Thoracic aorta (tissue), 2 donors: ENCODE data around the gene VAMP1. TPM values are rescaled to one million over a fixed set of nuclear protein-coding genes. Genes with fewer than 3 reads are reported as not detected.
"Not testable (repeated sequence)": the region's sequence is repeated elsewhere in the genome, so short reads cannot be mapped to it uniquely, and the experiment has no call there.

Experiments
- ATAC-seq: fragments of 150-250 bp; one replicate; pipeline ENCODE4 v1.8.0; 2017; ENCODE audit warnings: low read depth; ENCODE audit not compliant: insufficient number of reproducible peaks, low FRiP score
- DNase-seq: peaks from one replicate; pipeline ENCODE4 v3.0.0-alpha.2; 2020; ENCODE audit warnings: low spot score
- H3K27ac ChIP-seq, 2 donors: fragments of 200-600 bp; sonication (generic); 1 replicate in 1 of 2; 2 replicates in 1 of 2; pipeline ENCODE4 v1.5.1; 2016; ENCODE audit warnings: mild to moderate bottlenecking in 2 of 2, moderate library complexity in 2 of 2
- H3K27me3 ChIP-seq: fragments of 200-600 bp; sonication (generic); replicated peaks from 2 replicates; pipeline ENCODE4 v1.6.0; 2016; ENCODE audit warnings: mild to moderate bottlenecking; ENCODE audit not compliant: insufficient read depth
- H3K36me3 ChIP-seq: fragments of 200-600 bp; sonication (generic); one replicate; pipeline ENCODE4 v1.5.1; 2016
- H3K4me1 ChIP-seq, 2 donors: fragments of 200-600 bp; sonication (generic); 1 replicate in 1 of 2; 2 replicates in 1 of 2; pipeline versions ENCODE4 v1.5.1 to v1.6.0; 2016; ENCODE audit warnings: low read depth in 2 of 2, mild to moderate bottlenecking in 1 of 2; ENCODE audit not compliant: control insufficient read depth in 1 of 2
- H3K4me3 ChIP-seq: fragments of 200-600 bp; sonication (generic); 2 replicates; pipeline ENCODE4 v1.5.1; 2016; ENCODE audit warnings: mild to moderate bottlenecking
- H3K9me3 ChIP-seq: fragments of 200-600 bp; sonication (generic); 2 replicates; pipeline ENCODE4 v1.5.1; 2016
- total RNA-seq, 2 donors: library from RNA; depleted of rRNA; stranded (reverse); fragments of >200 nt; gene quantifications; one replicate each; pipeline versions ENCODE4 v1.1.0 to v1.2.3, GENCODE V29; 2016
- TF ChIP-seq, protein P1 (sequence below): fragments of 200-600 bp; sonication (generic); IDR thresholded peaks from one replicate; pipeline ENCODE4 v1.5.1; 2019; ENCODE audit warnings: antibody characterized with exemption

The VAMP1 gene
- total RNA-seq, 2 donors from 2014 or later, result 24.4 to 29.9 TPM

DNA sequence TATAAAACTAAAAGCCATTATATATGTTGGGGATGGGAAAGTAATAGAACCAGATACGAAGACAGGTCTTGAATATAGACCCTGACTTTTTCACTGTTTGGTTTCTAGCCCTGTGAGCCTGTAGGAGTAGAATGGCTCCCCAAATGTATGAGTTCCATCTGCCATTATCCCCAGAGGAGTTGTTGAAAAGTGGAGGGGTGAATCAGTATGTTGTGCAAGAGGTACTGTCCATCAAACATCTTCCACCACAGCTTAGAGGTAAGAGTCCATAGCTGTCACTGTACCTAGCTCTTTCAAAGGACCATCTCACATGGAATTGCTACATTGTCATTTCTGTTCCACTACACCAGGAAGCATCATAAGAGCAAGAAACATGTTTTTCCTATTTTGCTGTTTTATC is 24.5 kb upstream of the VAMP1 start:
- peaks cover 10% of the 10 kb centered on the region for H3K36me3 ChIP-seq

DNA sequence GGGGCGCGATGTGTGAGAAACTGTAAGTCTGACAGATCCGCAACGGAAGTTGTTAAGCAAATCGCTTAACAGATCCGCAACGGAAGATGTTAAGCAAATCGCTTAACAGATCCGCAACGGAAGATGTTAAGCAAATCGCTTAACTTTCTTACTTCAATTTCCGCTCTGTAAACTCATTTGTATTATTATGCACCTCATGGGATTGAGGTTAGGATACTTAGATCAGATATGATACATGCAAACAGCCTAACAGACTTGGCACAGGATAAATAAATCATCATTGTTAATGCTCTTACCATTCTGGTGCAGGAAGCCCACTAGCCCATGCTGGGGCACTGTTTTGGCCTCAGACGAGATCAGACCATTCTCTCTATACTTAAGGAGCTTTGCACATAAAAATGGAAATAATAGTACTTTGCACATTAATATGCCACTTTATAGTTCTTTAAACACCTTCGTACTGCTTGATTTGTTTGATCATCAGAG is 23.8 kb upstream of the VAMP1 start:
- ATAC-seq (no peak), DNase-seq (no peak)
- no peaks in the 10 kb centered on the region for H3K9me3 ChIP-seq
- no peaks in the 10 kb centered on the region for H3K27me3 ChIP-seq
- peaks cover 13 to 26% of the 10 kb centered on the region in 2 donors for H3K4me1 ChIP-seq
- H3K27ac ChIP-seq, result peak overlapping the region in 1 of 2 donors; percentile 35
- H3K36me3 ChIP-seq, result peaks cover 3% of the 10 kb centered on the region
- peak overlapping the region; percentile 82 for H3K4me3 ChIP-seq
- TF ChIP-seq, protein P1, sequence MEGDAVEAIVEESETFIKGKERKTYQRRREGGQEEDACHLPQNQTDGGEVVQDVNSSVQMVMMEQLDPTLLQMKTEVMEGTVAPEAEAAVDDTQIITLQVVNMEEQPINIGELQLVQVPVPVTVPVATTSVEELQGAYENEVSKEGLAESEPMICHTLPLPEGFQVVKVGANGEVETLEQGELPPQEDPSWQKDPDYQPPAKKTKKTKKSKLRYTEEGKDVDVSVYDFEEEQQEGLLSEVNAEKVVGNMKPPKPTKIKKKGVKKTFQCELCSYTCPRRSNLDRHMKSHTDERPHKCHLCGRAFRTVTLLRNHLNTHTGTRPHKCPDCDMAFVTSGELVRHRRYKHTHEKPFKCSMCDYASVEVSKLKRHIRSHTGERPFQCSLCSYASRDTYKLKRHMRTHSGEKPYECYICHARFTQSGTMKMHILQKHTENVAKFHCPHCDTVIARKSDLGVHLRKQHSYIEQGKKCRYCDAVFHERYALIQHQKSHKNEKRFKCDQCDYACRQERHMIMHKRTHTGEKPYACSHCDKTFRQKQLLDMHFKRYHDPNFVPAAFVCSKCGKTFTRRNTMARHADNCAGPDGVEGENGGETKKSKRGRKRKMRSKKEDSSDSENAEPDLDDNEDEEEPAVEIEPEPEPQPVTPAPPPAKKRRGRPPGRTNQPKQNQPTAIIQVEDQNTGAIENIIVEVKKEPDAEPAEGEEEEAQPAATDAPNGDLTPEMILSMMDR, result no peak

More for the DNA sequence above, 24.5 kb upstream of the VAMP1 start:
- H3K27ac ChIP-seq, result no peak overlapping the region
- TF ChIP-seq, protein P1, result no peak
- ATAC-seq, result no peak
- DNase-seq, result no peak
- H3K27me3 ChIP-seq, result no peaks in the 10 kb centered on the region
- no peaks in the 10 kb centered on the region for H3K9me3 ChIP-seq
- H3K4me1 ChIP-seq, result peaks cover 13 to 26% of the 10 kb centered on the region in 2 donors
- peak overlapping the region; percentile 82 for H3K4me3 ChIP-seq

DNA sequence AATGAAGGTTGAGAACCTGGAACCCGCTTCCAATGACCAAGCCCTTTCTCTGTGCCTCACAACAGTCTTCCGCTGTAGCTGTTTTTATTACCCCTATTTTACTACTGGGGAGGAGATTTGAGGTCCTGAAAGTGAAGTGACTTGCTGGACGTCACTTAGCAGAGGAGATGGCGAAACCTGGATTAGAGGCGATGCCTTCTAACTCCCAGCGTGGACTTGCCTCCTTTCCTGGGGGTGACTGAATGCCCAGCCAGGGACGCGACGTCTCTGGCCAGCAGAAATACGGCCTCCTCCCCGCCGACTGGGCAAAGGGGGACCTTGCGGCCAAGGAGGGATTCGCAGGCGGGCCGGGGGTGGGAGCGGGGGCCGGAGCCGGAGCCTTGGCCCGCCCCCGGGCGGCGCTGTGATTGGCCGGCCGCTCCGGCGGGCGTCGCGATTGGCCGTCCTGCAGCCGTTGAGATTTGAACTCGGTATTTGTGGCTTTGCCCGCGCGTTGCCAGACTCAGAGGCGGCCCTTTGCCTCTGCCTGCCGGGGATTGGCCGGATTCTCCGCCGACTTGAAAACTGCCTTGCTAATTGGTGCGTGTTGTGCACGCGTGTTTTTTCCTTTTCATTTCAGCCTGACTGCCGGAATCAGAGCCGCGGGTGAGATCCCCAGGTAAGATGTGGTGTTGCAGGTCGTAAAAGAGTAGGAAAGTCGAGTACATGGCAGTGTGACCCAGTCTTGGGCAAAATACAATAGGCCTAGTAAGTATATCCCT is 23.2 kb upstream of the VAMP1 start, which contains the start of gene NCAPD2:
Gene NCAPD2, plus strand, starts transcription at position 606 of the 761 bp plus-strand sequence. CDS start 997 bp downstream, outside the sequence.
- ATAC-seq, result peak; percentile 88
- peak; percentile 87 for DNase-seq
- TF ChIP-seq, protein P1, result peak; percentile 62
- peak within 1 kb of the TSS; percentile 94 to 97 for H3K27ac ChIP-seq
- H3K27me3 ChIP-seq, result no peaks in the 10 kb centered on the region
- H3K9me3 ChIP-seq, result no peaks in the 10 kb centered on the region
- H3K36me3 ChIP-seq, result no peaks in the 10 kb centered on the region
- H3K4me1 ChIP-seq, result peaks cover 13 to 26% of the 10 kb centered on the region in 2 donors
- H3K4me3 ChIP-seq, result peak within 1 kb of the TSS; percentile 82

DNA sequence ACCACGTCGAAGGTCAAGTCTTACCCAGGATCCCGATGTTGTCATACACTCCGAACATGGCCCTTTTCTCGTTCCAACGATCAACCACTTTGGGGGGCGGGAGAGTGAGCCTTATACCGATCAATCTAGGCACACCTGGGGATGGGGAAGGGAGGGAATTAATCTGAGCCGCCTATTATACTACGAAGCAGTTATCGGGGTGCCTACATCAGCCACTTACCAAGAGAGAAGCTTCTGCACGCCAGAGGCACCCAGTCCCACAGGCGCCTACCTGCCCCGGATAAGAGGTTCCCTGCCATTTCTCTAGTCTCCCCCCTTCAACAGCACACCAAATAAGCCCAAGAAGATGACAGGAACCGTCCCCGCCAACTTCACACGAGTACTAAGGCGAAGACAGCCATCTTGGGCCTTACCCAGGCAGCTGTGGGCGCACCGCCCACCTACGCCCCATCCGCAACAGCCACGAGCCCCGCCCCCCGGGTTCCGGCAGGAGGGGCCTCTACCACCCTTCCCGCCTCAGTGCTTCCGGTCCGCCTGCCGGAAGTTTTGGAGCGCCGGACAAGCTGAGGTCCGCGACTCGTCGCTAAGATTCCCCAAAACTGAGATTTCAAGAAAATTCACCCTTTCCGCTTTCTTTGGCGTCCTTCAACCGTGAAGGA is 22.5 kb upstream of the VAMP1 start, which contains the start of gene MRPL51:
Gene MRPL51, minus strand, starts transcription at position 425 of the 659 bp plus-strand sequence. Its CDS starts 126 bp downstream, at position 299.
- peak within 1 kb of the TSS; percentile 82 for H3K4me3 ChIP-seq
- DNase-seq, result peak; percentile 92
- H3K4me1 ChIP-seq, result peaks cover 13 to 26% of the 10 kb centered on the region in 2 donors
- ATAC-seq, result peak; percentile 96
- H3K27me3 ChIP-seq, result no peaks in the 10 kb centered on the region
- H3K27ac ChIP-seq, result peak within 1 kb of the TSS; percentile 94 to 97
- TF ChIP-seq, protein P1, result no peak
- no peaks in the 10 kb centered on the region for H3K36me3 ChIP-seq
- H3K9me3 ChIP-seq, result no peaks in the 10 kb centered on the region

DNA sequence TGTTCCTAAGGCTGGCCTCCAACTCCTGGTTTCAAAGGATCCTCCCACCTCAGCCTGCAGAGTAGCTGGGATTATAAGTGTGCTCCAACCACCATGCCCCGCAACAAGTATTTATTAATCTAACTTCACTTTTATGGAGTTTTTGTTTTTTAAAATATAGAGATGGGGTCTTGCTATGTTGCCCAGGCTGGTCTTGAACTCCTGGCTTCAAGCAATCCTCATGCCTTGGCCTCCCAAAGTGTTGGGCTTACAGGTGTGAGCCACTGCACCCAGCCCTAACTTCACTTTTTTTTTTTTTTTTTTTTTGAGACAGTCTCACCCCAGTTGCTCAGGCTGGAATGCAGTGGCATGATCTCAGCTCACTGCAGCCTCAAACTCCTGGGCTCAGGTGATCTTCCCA is 20.2 kb upstream of the VAMP1 start:
- ATAC-seq, DNase-seq, H3K27me3 ChIP-seq, H3K4me3 ChIP-seq, H3K36me3 ChIP-seq, H3K9me3 ChIP-seq, H3K27ac ChIP-seq: not testable (repeated sequence)
- peaks cover 13 to 24% of the 10 kb centered on the region in 2 donors for H3K4me1 ChIP-seq
